H1 (cell line): ENCODE data around the gene PRADC1.
A peak's percentile ranks its signal among the peaks of the same experiment; 100 is the strongest.

ENCODE experiments used
- BRCA1 ChIP-seq: IDR thresholded peaks from 2 replicates; pipeline ENCODE4 v1.6.1; 2012; ENCODE audit warnings: low read depth, low read length, improper control_type of control experiment
- CTBP2 ChIP-seq: IDR thresholded peaks from 2 replicates; pipeline ENCODE4 v1.7.0; 2011; ENCODE audit warnings: borderline replicate concordance, mild to moderate bottlenecking, moderate library complexity, mixed read lengths, low read length; ENCODE audit not compliant: insufficient read depth, insufficient read length
- EZH2 ChIP-seq: fragments of 200-600 bp; sonication (generic); IDR thresholded peaks from 2 replicates; pipeline ENCODE4 v1.7.1; 2012; ENCODE audit warnings: low read depth, mild to moderate bottlenecking, moderate library complexity, low read length, inconsistent platforms; ENCODE audit not compliant: severe bottlenecking
- FOSL1 ChIP-seq: IDR thresholded peaks from 2 replicates; pipeline ENCODE4 v1.6.1; 2011; ENCODE audit warnings: mild to moderate bottlenecking, low read depth, low read length, moderate library complexity; ENCODE audit not compliant: insufficient read depth
- HDAC6 ChIP-seq: IDR thresholded peaks from one replicate; pipeline ENCODE4 v1.7.1; 2012; ENCODE audit warnings: low read depth, mild to moderate bottlenecking, inconsistent platforms, low read length, moderate library complexity
- POLR2A ChIP-seq, 2 experiments: IDR thresholded peaks; 1 replicate in 1 of 2; 2 replicates in 1 of 2; pipeline ENCODE4 v1.6.1; 2011; ENCODE audit warnings: low read depth in 2 of 2, low read length in 2 of 2, mild to moderate bottlenecking in 2 of 2; ENCODE audit errors: control extremely low read depth in 1 of 2
- POLR2AphosphoS5 ChIP-seq: IDR thresholded peaks from 2 replicates; pipeline ENCODE4 v1.6.1; 2011; ENCODE audit warnings: low read depth, low read length
- SUZ12 ChIP-seq: fragments of 200-600 bp; sonication (generic); IDR thresholded peaks from 2 replicates; pipeline ENCODE4 v1.6.1; 2012; ENCODE audit warnings: mild to moderate bottlenecking, inconsistent platforms, low read length, moderate library complexity, mixed read lengths
- TCF12 ChIP-seq: IDR thresholded peaks from 2 replicates; pipeline ENCODE4 v1.6.1; 2011; ENCODE audit warnings: low read depth, mild to moderate bottlenecking, low read length
- TEAD4 ChIP-seq: IDR thresholded peaks from 2 replicates; pipeline ENCODE4 v1.6.1; 2012; ENCODE audit warnings: low read depth, low read length, inconsistent platforms, mixed read lengths
- TF ChIP-seq, protein P1 (sequence below), 3 experiments: IDR thresholded peaks; 1 replicate in 2 of 3; 2 replicates in 1 of 3; pipeline versions ENCODE4 v1.5.1 to v1.6.1; 2011; ENCODE audit warnings: low read length in 3 of 3, mild to moderate bottlenecking in 3 of 3, inconsistent platforms in 2 of 3, low read depth in 1 of 3, moderate library complexity in 1 of 3; ENCODE audit not compliant: insufficient read depth in 1 of 3; ENCODE audit errors: control extremely low read depth in 1 of 3

DNA sequence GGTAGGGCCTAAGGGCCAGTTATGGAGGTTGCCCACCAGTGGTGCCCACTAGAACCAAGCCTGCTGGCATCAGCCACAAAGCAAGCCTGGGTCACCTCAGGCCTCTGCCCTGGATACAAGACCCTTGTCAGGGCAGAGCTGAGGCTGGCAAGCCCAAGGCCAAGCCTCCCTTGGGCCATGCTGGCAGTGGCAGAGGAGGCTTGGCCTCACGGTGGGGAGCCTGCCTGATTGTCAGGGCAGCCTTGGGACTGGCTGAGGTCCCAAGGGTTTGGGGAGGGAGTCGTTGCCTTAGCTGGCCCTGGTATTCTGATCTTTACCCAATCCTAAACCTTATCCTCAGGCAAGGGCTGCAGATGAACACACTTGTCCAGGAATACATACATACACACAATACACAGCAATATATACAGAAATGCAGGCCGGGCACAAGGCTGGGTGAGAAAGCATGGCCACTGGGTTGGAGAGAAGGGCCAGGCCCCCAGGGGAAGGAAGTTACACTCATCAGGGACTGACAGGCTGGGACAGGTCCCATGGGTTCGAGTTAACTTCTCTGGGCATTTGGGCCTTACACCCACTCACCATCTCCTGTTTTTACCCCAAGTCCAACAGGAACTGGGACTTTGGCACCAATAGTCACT lies 22.1 kb upstream of the PRADC1 start:
- TF ChIP-seq, protein P1, sequence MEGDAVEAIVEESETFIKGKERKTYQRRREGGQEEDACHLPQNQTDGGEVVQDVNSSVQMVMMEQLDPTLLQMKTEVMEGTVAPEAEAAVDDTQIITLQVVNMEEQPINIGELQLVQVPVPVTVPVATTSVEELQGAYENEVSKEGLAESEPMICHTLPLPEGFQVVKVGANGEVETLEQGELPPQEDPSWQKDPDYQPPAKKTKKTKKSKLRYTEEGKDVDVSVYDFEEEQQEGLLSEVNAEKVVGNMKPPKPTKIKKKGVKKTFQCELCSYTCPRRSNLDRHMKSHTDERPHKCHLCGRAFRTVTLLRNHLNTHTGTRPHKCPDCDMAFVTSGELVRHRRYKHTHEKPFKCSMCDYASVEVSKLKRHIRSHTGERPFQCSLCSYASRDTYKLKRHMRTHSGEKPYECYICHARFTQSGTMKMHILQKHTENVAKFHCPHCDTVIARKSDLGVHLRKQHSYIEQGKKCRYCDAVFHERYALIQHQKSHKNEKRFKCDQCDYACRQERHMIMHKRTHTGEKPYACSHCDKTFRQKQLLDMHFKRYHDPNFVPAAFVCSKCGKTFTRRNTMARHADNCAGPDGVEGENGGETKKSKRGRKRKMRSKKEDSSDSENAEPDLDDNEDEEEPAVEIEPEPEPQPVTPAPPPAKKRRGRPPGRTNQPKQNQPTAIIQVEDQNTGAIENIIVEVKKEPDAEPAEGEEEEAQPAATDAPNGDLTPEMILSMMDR (IDR thresholded peaks at IDR 0.05; ENCODE audit: control extremely low read depth in 1 of 3, insufficient read depth in 1 of 3, low read depth in 1 of 3, low read length in 3 of 3), result no peak
- no peak for TF ChIP-seq SUZ12
- TF ChIP-seq FOSL1, result no peak
- no peak for TF ChIP-seq EZH2
- no peak for TF ChIP-seq TCF12
- 0 out of 2 replicates have a peak, but pooled peaks have one; percentile 66 for TF ChIP-seq POLR2AphosphoS5
- no peak for TF ChIP-seq CTBP2
- peak; percentile 24 to 53; a peak in 2 of 3 replicates for TF ChIP-seq POLR2A (IDR thresholded peaks at IDR 0.05; ENCODE audit: control extremely low read depth in 1 of 2, low read depth in 2 of 2, low read length in 2 of 2)
- TF ChIP-seq TEAD4, result no peak
- TF ChIP-seq BRCA1, result no peak
- no peak for TF ChIP-seq HDAC6
